Frontal cortex (tissue), 4 donors: ENCODE measurements around the gene ANKRD10. TPM values are rescaled to one million over a fixed set of nuclear protein-coding genes. Genes with fewer than 3 reads are reported as not detected.
A peak's percentile ranks its signal among the peaks of the same experiment; 100 is the strongest.

Experiments
- DNase-seq, 2 donors: peaks; one replicate each; pipeline ENCODE4 v3.0.0; 2012; ENCODE audit warnings: low spot score in 2 of 2
- FAIRE-seq: peaks from 2 replicates; lab custom pipeline; 2012; peaks lifted over from hg19 to GRCh38; lab: Jason Lieb, UNC
- total RNA-seq: library from RNA; depleted of rRNA; stranded (reverse); fragments of >200 nt; gene quantifications from one replicate; pipeline ENCODE4 v1.2.3, GENCODE V29; 2014
- donor health status: control.
- donor health status: control.
- donor health status: control.

ANKRD10 gene
- total RNA-seq, 1 donor from 2014 or later, result 118 TPM

DNA sequence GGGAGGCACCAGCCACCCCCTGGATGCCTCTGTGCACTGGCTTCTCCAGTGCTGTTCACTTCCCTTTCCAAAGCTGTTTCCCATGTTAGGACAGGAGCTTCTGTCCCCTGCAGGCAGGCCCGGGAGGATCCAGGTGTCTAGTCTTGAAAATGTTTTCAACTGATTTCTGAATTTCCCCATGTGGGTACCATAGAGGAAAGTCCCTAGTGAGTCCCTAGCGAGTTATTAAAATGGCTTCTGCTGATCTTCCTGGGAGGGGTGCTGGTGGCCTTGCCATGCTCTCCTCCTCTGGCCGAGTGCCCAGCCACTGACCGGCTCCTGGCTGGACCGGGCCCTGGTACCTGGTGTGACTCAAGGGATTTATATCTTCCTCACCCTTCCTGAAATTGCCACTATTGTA lies 5.2 kb upstream of the ANKRD10 start:
- no peak for DNase-seq
- no peak for FAIRE-seq

DNA sequence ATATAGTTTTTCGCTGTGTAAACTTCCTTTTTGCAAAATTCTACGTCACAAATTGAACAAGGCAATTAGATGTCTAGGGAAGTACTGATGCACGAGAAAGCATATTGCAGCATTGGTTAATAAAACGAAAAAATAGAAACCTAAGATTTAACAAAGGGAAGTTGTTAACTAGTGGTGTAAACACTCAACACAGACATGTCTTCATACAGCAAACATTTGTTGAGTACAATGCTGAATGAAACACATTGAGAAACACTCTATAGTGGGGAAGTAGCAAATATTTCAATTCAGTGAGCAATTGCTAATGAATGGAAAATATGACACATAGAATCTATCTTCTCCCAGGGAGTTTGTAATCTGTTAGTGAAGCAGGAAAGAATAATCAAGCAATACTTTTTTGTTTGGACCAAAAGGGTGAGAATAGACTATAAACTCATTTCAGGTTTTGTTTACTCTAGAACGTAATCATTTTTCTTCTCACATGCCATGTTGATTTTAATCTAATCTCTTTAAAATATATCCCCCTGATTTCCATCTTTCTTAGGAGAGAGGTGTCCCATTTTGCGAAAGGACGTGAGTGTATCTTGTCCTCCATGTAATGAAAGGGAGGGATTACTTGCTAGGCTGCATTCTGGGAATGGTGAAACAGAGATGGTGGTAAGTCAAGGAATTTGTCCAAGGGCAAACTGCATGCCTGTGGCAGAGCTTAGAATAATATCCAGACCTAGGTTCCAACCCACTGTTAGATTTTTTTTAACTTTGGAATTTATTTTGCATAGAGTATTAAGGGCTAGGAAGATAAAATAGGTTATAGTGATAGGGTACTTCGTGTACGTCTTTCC lies 1.7 kb upstream of the ANKRD10 start:
- no peak for DNase-seq
- FAIRE-seq, result no peak

DNA sequence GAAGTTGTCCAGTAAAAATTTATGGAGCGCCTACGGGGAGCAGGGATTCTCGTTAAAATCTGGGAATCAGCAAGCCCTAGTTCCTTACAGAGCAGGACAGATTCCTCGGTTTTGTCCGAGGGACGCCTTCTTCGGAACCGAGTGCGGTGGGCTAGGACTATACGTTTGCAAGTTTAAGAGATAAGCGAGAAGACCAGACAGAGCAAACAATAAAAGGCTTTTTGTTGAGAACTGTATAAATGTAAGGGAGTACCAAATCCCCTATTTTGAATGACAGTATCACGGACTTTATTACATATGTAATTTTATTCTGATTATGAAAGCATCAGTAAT lies 971 bp upstream of the ANKRD10 start:
- FAIRE-seq, result no peak

DNA sequence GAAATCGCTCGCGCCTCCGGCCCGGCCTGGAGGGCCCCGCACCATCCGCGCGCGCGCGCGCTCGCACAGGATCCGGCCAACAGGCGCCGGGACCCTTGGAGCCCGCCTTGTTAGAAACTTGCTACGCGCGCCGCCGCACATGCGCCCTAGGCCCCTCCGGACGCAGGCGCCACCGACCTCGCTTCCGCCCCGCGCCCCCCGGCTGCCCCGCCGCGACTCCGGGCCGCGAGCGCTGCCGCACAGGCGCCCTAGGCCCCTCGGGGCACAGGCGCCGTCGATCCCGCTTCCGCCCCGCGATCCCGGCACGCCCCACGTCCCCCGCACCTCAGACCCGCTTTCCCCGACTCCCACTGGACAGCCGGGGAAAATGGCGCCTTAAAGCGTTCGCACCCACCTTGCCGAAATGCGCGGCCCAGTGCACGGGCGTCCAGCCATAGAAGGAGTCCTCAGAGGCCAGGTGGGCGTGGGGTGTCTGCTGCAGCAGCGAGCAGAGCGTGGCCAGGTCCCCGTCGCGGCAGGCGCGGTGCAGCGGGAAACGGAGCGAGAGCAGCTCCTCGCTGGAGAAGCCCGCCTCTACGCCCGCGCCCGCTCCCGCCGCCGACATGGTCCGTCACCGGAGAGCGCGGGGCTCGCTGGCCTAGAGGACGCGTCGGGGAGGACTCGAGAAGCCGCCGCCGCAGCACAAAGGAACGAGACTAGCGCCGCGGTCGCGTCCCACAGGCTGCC lies 375 bp downstream of the ANKRD10 start:
- peak; percentile 54 to 75 for DNase-seq
- no peak for FAIRE-seq

More for the DNA sequence above, 971 bp upstream of the ANKRD10 start:
- DNase-seq, result no peak

DNA sequence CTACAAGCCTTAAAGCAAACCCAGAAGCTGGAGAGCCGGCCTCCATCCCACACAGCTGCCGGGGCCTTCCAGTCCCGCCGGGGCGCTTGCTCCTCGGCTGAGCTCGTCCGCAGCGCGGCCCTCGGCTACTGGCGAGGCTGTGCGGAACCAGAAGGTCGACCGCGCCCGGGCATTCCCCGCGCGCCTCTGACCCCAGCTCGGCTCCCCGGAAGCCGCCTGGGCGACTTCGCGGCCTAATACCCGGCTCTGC lies 863 bp downstream of the ANKRD10 start:
- DNase-seq (no peak), FAIRE-seq (no peak)

DNA sequence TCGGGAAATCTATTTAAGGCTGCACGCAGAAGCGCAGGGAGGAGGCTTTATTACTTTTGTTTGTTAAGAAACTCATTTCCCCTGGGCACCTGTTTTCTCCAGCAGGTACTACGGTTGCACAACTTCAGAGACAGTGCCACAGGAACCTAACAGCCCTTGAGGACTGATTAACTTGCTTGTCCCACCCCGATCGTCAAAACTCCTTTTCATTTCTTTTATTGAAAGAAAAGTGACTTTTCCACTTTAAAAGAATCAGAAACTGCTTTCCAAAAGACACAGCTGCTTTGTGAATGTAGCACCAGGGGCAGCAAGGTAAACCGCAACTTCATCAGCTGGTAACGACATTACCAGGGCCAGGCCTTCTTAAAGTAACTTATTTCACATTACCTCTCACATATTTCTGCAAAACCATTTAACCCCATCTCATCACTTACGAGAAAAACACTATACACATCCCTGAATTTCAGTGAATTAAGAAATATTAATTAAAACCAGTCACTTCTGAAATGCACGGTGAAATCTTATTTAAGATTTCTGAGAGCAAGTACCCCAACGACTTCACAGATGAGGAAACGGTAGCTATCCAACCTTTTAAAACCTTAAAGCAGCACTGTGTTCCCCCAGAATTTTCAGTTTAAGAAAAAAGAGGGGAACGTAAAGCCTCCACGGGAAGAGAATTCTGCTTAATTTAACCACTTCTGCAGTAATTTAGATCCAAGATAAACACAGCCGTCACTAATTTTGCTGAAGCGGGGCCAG lies 1.4 kb downstream of the ANKRD10 start:
- FAIRE-seq, result no peak
- DNase-seq, result no peak

DNA sequence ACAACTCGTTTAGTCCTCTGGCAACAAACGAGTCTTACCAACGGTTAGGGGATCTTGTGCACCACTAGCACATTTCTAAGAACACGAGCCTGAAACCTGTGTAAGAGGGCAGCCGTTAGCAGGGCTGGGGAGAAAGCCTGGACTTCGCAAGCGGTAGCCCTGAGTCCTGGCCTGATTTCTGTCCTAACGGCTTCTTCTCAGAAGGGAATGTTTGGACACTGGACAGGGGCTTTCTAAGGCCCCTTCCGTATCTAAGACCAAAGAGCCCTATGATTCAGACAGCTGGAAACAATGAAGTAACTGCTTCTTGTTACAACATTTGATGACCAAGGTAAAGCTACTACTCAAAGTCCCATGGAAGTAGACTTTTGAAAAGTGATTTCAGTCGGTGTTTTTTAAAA lies 2.2 kb downstream of the ANKRD10 start:
- FAIRE-seq (no peak), DNase-seq (peak in 1 of 2 donors; percentile 25)

DNA sequence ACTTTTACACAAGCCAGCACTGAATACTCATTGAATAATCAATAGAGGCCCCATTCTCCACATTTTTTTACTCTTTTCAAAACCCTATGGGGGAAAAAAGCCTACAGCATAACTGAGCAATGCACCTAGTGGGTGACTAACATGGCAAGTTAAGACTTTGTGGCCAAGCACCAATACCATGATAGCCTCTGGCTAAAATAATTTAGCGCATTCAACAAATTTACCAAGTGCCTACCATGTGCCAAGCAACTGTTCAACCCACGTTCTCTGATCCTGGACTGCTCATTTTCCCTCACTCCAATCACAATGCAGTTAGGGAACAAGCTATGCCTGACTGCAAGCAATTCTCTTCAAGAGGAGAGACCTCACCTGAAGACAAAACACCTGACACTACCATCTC lies 3.0 kb downstream of the ANKRD10 start:
- FAIRE-seq (no peak), DNase-seq (no peak)

DNA sequence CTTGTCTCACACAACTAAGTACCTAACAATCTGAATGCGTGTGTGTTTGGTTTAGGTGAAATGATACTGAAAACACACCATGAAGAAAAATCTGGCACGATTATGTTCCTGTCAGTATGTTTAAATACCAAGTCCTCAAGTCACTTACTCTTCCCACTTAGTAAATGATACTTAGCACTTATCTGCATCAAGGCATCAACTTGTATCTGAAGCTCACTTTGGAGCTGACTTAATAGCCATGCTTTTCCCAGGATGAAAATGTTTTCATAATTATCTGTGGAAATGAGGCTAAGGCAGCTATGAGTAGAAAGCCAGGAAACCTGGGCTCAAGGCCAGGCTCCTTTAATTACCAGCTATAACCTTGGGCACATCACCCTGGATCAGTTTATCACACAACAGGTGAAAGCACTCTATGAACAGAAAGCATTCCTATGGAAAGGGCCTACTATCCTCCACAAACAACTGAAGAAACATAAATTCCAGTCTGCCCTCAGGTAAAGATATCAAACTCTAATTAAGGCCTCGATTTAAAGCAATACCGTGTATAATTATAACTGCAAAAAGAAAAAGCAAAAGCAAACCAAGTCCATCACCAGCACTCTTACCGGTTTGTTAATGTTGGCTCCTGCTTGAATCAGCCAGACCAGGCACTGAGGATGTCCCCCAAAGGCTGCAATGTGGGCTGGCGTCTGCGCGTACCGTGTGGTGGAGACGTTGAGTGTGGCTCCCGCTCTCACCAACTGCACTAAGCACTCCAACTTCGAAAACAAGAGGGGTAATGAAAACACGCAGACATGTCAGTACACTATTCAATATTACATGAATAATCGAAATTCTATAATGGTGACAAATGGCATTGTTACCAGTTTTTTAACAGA lies 4.6 kb downstream of the ANKRD10 start:
- FAIRE-seq (no peak), DNase-seq (no peak)

DNA sequence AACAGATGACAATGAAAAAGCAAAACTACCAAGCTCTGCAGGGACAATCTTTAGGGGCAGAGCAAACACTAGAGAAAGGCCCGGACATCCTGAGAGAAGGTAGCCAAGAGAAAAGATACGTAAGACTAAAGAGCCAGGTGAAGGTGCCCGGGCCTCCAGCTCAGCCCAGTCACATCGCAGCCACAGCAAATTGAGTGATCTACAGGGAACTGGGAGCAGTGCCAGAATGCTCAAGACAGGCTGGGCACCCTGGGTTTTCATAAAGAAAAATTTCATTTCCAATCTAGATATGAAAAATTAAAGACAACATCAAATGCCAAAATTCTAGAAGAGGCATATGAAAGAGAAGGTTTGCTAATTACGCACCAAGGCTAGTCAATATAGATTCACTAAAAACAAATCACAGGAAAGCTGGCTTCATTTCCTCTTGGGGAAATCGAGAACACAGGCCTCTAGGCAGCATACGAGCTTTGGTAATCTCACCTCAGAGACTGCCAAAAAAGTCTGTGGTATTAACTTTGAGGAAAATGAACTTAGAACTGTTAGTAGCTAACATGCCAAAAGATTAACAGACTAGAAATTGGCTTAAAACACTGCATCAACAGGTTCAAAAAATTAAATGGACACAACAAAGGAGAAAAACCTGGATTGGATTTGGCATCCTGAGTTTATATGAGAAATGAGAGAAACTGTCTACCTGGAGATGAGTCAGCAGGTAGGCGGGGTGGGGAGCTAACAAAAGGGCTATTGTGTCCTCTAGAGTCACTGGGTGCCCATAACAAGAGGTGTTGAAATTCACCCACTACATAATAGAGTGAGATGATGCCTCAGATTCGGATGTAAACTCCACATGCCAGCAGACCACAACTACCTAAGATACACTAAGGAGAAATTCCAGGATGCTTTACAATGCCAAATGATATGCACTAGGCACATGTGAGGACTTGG lies 6.6 kb downstream of the ANKRD10 start:
- DNase-seq (no peak), FAIRE-seq (no peak)

DNA sequence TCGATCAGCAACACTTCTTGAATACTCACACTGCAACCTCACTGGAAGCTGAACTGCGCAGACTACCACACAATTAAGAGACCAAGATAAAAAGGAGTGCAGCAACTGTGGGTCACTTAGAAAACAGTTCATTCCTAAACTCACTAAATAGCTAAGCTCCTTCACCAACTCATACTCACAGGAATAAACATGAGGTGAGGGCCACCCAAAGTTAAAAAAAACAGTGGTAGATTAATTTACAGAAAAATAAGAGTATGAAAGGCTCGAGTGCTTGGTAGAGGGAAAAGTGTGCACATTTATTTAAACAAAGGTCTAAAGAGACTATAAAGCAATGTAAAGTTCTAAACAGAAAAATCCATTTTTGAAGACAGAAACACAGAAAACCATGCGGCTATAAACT lies 7.6 kb downstream of the ANKRD10 start:
- DNase-seq (no peak), FAIRE-seq (no peak)

DNA sequence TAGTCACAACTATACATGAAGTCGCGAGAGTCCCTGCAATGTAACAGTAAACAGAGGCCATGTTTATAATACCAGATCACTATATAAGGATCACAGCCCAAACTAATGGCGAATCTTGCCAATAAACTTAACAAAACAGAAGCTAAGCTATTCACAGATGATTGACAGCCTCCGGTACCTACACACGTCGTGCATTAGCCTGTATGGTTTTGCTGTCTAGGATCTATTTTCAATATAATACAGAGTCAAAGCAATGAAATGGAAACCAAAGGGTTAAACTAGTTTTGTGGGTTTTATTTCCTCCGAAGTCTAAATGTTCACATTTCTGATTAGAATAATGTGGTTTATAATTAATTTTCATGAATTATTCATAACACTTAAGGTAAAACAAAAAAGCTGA lies 10.1 kb downstream of the ANKRD10 start:
- DNase-seq (no peak), FAIRE-seq (no peak)

DNA sequence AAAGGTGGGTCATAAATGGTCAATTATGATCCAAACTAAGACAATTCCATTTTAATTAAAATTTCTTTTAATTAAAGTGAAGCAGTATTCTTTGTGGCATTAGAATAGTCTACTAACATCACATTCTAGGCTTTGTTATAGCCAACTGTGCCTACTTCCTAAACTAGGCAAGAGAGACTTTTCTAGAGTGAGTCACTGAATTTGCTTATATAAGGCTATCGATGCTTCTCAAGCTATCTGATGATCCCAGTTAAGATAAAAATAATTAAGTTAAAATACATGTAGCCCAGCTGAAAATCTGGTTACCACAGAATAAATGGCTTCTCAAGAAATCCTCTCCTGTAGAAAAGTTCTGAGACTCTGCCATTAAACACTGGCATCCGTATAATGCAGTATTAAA lies 12.5 kb downstream of the ANKRD10 start:
- no peak for DNase-seq
- no peak for FAIRE-seq

DNA sequence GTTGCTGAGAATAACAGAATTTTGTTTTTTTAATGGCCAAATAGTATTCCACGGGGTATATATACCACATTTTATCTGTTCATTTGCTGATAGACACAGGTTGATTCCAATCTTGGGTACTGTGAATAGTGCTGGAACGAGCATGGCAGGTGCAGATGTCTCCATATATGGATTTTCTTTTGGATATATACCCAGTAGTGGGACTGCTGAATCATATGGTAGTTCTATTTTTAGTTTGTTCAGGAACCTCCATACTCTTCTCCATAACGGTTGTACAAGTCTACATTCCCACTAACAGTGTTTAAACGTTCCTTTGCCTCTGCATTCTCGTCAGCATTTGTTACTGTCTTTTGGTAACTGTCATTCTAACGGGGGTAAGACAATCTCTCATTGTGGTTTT lies 17.3 kb downstream of the ANKRD10 start:
- no peak for FAIRE-seq
- DNase-seq, result no peak

DNA sequence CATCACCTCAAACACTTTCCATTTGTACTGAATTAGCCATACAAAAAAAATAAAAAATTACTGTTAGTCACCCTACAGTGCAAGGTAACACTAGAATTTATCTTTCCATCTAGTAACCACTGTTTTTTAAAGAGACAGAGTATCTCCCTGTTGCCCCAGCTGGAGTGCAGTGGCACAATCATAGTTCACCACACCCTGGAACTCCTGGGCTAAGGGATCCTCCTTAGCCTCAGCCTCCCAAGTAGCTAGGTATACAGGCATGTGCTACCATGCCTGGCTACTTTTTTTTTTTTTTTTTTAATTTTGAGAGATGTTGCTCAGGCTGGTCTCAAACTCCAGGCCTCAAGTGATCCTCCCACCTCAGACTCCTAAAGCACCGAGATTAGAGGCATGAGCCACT lies 17.9 kb downstream of the ANKRD10 start:
- FAIRE-seq, result no peak
- DNase-seq, result no peak

DNA sequence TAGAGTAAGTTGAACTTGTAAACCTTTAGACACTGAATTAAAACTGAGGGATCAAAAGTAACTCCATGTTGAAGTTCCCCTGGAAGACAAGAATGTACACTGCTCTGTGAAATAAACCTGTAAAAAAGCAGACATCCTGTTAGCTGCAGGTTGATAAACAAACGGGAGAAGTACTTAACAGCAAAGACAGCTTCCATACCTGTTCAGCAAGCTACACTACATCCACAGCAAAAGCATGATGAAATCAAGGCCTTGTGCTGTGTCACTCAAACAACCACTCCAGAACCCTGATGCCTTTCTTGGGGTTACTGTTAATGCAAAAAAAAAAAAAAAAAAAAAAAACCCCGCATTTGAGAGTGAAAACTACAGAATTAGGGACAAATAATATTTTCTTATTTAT lies 20.8 kb downstream of the ANKRD10 start:
- FAIRE-seq (no peak), DNase-seq (no peak)

DNA sequence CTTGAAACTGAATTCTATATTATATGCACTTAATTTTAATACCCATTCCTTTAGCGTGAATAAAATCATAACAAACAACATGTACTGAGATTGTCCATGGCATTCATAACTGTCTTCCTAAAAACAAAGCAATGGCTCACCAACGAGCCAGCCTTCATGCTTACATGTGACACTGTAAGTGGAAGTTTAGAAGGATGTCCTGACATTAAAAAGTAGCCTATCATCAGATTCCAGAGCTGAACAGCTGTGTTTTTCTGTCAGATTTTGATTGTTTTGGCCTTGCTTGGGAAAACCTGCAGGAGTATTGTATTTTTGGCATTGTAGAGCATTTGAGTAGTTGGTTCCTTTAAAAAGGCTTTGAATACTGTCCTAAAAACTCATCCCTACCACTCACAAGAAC lies 21.3 kb downstream of the ANKRD10 start:
- DNase-seq, result no peak
- FAIRE-seq, result no peak

DNA sequence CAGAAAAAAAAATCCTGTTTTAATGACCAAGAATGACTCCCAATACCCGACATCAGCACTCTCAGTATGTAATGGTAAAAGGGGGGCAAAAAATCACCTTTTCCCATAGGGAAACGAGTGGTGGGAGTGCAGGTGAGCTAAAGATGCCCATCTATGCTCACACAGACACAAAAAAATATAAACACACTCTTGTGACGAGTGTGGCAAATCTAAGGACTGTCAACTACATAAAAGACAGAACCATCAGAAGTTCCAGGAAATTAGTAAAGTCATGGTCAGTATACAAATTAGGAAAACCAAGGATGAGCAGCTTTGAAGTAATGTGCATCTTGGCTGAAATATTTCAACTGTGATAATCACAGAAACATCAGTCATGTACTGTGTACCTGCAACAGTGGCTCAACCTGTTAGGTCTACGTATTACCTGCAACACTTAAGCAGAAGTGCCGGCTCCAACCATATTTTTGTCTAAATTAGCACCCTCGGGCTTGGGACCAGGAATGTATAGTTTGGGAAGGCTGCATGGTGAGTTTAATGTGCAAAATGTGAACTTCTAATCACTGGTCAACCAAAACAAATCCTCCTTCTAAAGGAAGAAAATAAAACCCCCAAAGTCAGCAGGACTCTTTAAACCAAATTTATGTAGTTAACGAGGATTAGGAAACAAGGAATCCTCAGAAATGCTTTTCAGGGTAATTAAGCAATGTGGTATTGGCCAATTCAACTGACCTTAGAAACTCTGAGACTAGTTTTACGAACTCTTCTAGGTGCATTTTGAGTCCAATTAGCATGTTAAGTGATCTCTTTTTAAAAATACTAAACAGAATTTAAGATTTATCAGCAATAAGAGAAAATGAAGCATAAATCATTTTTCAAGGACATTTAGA lies 24.3 kb downstream of the ANKRD10 start:
- no peak for DNase-seq
- FAIRE-seq, result no peak
